ENCODE data around the gene FAM3A.

The FAM3A gene

GRCh38 chrX:154495472-154495922 is 20.5 kb downstream of the FAM3A start:
- TF ChIP-seq CTCF (IDR thresholded peaks at IDR 0.05; ENCODE audit: low read depth, low read length) (no peak), POLR2A (IDR thresholded peaks at IDR 0.05; ENCODE audit: extremely low read depth, insufficient read length) (no peak), MYC (IDR thresholded peaks at IDR 0.05; ENCODE audit: low read depth, low read length) (no peak), MAX (IDR thresholded peaks at IDR 0.05; ENCODE audit: low read depth, low read length) (no peak)
- H3K4me3 ChIP-seq (ENCODE audit: low read depth, low read length), result no peak overlapping the region
- DNase-seq (ENCODE audit: low read depth), result no peak

- TF ChIP-seq MYC (IDR thresholded peaks at IDR 0.05; ENCODE audit: low read depth, low read length), result no peak
- TF ChIP-seq CTCF (IDR thresholded peaks at IDR 0.05; ENCODE audit: low read depth, low read length), result no peak
- no peak for TF ChIP-seq MAX (IDR thresholded peaks at IDR 0.05; ENCODE audit: low read depth, low read length)
- no peak for TF ChIP-seq POLR2A (IDR thresholded peaks at IDR 0.05; ENCODE audit: extremely low read depth, insufficient read length)
- H3K4me3 ChIP-seq (ENCODE audit: low read depth, low read length), result no peak overlapping the region
These were observed 21.3 kb downstream of the FAM3A start for GRCh38 chrX:154494715-154495114.

GRCh38 chrX:154490414-154491083 is 25.5 kb downstream of the FAM3A start, which contains the start of gene SLC10A3:
TSS of gene SLC10A3 (minus strand) at chrX:154490629. CDS start at chrX:154488940, 1,689 bp downstream.
- DNase-seq (ENCODE audit: low read depth), result peak; percentile 96
- TF ChIP-seq MYC (IDR thresholded peaks at IDR 0.05; ENCODE audit: low read depth, low read length) (no peak), MAX (IDR thresholded peaks at IDR 0.05; ENCODE audit: low read depth, low read length) (no peak), POLR2A (IDR thresholded peaks at IDR 0.05; ENCODE audit: extremely low read depth, insufficient read length) (peak; percentile 81), CTCF (IDR thresholded peaks at IDR 0.05; ENCODE audit: low read depth, low read length) (no peak)
- peak within 1 kb of the TSS; percentile 63 for H3K4me3 ChIP-seq (ENCODE audit: low read depth, low read length)

More at GRCh38 chrX:154494715-154495114, 21.3 kb downstream of the FAM3A start:
- DNase-seq (ENCODE audit: low read depth), result no peak

GRCh38 chrX:154490021-154490413 is 26.0 kb downstream of the FAM3A start:
- peak overlapping the region; percentile 63 for H3K4me3 ChIP-seq (ENCODE audit: low read depth, low read length)
- TF ChIP-seq POLR2A (IDR thresholded peaks at IDR 0.05; ENCODE audit: extremely low read depth, insufficient read length) (no peak), MYC (IDR thresholded peaks at IDR 0.05; ENCODE audit: low read depth, low read length) (no peak), CTCF (IDR thresholded peaks at IDR 0.05; ENCODE audit: low read depth, low read length) (no peak), MAX (IDR thresholded peaks at IDR 0.05; ENCODE audit: low read depth, low read length) (no peak)
- DNase-seq (ENCODE audit: low read depth), result peak; percentile 58

GRCh38 chrX:154489182-154489581 is 26.9 kb downstream of the FAM3A start:
- TF ChIP-seq MYC (IDR thresholded peaks at IDR 0.05; ENCODE audit: low read depth, low read length) (no peak), POLR2A (IDR thresholded peaks at IDR 0.05; ENCODE audit: extremely low read depth, insufficient read length) (no peak), MAX (IDR thresholded peaks at IDR 0.05; ENCODE audit: low read depth, low read length) (no peak), CTCF (IDR thresholded peaks at IDR 0.05; ENCODE audit: low read depth, low read length) (no peak)
- no peak for DNase-seq (ENCODE audit: low read depth)
- no peak overlapping the region for H3K4me3 ChIP-seq (ENCODE audit: low read depth, low read length)
